NCI-H226 (cell line): ENCODE measurements around the gene PLXNB2.
"Not testable (repeated sequence)": the region's sequence is repeated elsewhere in the genome, so short reads cannot be mapped to it uniquely, and the experiment has no call there.

Experiments
- DNase-seq: peaks from one replicate; pipeline ENCODE4 v3.0.0-alpha.2; 2015

PLXNB2 gene

GRCh38 chr22:50306753-50307749 lies at the start of gene PLXNB2:
TSS of gene PLXNB2 (minus strand) at chr22:50307646. CDS start at chr22:50290584, 17,062 bp downstream.
- DNase-seq = peak; percentile 61

GRCh38 chr22:50357222-50357621 lies 49.8 kb upstream of the PLXNB2 start:
- no peak for DNase-seq

GRCh38 chr22:50356186-50356585 lies 48.7 kb upstream of the PLXNB2 start:
- DNase-seq = no peak

- DNase-seq = no peak
These were observed 40.6 kb upstream of the PLXNB2 start for GRCh38 chr22:50348058-50348457.

GRCh38 chr22:50347157-50347556 lies 39.7 kb upstream of the PLXNB2 start:
- DNase-seq = no peak

GRCh38 chr22:50346470-50346869 lies 39.0 kb upstream of the PLXNB2 start:
- no peak for DNase-seq

- no peak for DNase-seq
These were observed 36.1 kb upstream of the PLXNB2 start for GRCh38 chr22:50343541-50343935.

- peak; percentile 44 for DNase-seq
These were observed 35.5 kb upstream of the PLXNB2 start, which contains the start of gene PPP6R2 for GRCh38 chr22:50342651-50343540. TSS of gene PPP6R2 (plus strand) at chr22:50343327. CDS start at chr22:50393909, 50,582 bp downstream.

- DNase-seq = peak; percentile 55
These were observed 34.7 kb upstream of the PLXNB2 start for GRCh38 chr22:50341977-50342650.

GRCh38 chr22:50339945-50340879 lies 32.8 kb upstream of the PLXNB2 start:
- no peak for DNase-seq

GRCh38 chr22:50338860-50339462 lies 31.5 kb upstream of the PLXNB2 start:
- no peak for DNase-seq

- no peak for DNase-seq
These were observed 30.7 kb upstream of the PLXNB2 start for GRCh38 chr22:50338042-50338573.

- no peak for DNase-seq
These were observed 30.0 kb upstream of the PLXNB2 start for GRCh38 chr22:50337262-50338041.

- DNase-seq = not testable (repeated sequence)
These were observed 27.0 kb upstream of the PLXNB2 start for GRCh38 chr22:50334433-50334832.

- DNase-seq = peak; percentile 57
These were observed 21.8 kb upstream of the PLXNB2 start for GRCh38 chr22:50329236-50329635.

GRCh38 chr22:50327711-50328019 lies 20.2 kb upstream of the PLXNB2 start:
- DNase-seq = no peak

GRCh38 chr22:50326956-50327710 lies 19.7 kb upstream of the PLXNB2 start, which contains the start of gene DENND6B:
TSS of gene DENND6B (minus strand) at chr22:50327012. CDS start at chr22:50326988, 24 bp downstream.
- peak; percentile 58 for DNase-seq

- no peak for DNase-seq
These were observed 18.9 kb upstream of the PLXNB2 start for GRCh38 chr22:50326225-50326955.
